PFSK-1 (cell line): ENCODE results near the gene SLC25A17. TPM values are rescaled to one million over a fixed set of nuclear protein-coding genes. Genes with fewer than 3 reads are reported as not detected.

ENCODE experiments used
- FOXP2 ChIP-seq: optimal IDR thresholded peaks from 2 replicates; pipeline ENCODE3; 2011; ENCODE audit warnings: borderline replicate concordance, control low read depth, inconsistent platforms; ENCODE audit not compliant: insufficient read depth; ENCODE audit errors: extremely low read length, extremely low read depth
- POLR2AphosphoS5 ChIP-seq: IDR thresholded peaks from 2 replicates; pipeline ENCODE4 v1.6.1; 2012; ENCODE audit warnings: low read depth, mild to moderate bottlenecking, control low read depth, low read length, moderate library complexity
- REST ChIP-seq, 2 experiments: IDR thresholded peaks; 2 replicates each; pipeline versions ENCODE4 v1.6.1 to v1.8.0; 2011 to 2012; ENCODE audit warnings: low read depth in 2 of 2, low read length in 2 of 2, control low read depth in 1 of 2, inconsistent platforms in 1 of 2, mild to moderate bottlenecking in 1 of 2, moderate library complexity in 1 of 2; ENCODE audit not compliant: insufficient read depth in 1 of 2
- SIN3A ChIP-seq: IDR thresholded peaks from 2 replicates; pipeline ENCODE4 v1.6.1; 2012; ENCODE audit warnings: mild to moderate bottlenecking, low read length, moderate library complexity, borderline replicate concordance; ENCODE audit not compliant: insufficient read depth
- TAF1 ChIP-seq: IDR thresholded peaks from 2 replicates; pipeline ENCODE4 v1.6.1; 2012; ENCODE audit warnings: low read length, control low read depth, borderline replicate concordance; ENCODE audit not compliant: insufficient read depth
- polyA plus RNA-seq: library from polyadenylated mRNA; unstranded; fragments of >200 nt; gene quantifications from one replicate; pipeline ENCODE4 v1.2.1, GENCODE V29; 2012; ENCODE audit warnings: low read depth, missing spikeins; ENCODE audit not compliant: insufficient read length

SLC25A17 gene, protein sequence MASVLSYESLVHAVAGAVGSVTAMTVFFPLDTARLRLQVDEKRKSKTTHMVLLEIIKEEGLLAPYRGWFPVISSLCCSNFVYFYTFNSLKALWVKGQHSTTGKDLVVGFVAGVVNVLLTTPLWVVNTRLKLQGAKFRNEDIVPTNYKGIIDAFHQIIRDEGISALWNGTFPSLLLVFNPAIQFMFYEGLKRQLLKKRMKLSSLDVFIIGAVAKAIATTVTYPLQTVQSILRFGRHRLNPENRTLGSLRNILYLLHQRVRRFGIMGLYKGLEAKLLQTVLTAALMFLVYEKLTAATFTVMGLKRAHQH
- 21.5 TPM for polyA plus RNA-seq

DNA sequence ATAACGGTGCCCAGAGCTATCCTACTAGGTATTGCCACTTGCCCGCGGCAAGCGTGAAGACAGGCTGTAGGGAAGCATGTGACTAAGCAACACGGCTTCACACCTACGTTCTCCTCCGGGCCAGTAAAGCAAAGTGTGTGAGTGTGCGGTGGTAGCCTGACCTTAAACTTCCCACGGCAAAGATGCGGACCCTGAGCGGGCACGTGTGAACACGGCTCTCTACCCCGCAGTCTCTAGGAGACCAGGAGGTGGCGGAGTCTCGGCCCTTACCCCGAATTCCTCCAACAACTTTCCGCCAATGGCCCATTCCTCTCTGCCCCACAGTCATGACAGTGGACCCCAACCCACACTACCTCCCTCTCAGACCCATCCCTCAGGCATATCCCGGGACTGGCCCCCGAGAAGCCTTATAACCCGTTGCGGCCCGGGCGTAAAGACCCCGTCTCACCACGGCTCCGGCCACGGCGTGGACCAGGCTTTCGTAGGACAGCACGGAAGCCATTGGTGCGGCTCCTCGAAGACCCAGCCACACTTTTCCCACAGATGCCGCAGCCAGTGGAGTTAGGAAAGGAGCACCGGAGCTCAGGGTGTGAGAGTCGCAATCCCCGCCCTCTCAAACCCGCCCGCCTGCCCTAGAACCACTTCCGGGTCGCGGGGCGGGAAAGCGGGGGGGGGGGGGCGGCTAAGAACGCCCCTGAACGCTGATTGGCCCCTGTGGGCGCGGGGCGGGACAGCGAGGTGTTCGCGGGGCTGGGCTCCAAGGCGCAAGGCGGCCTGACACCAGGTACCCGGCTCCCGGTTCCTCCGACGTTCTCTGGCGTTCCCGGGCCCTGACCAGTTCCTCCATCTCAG, at the start of gene SLC25A17:
Gene SLC25A17 (minus strand): TSS at position 600 of the 852 bp plus-strand sequence. CDS start 98 bp downstream, at position 502.
- TF ChIP-seq REST (IDR thresholded peaks at IDR 0.05; ENCODE audit: insufficient read depth in 1 of 2, low read depth in 2 of 2, low read length in 2 of 2) (no peak), POLR2AphosphoS5 (peak; percentile 73), FOXP2 (no peak), TAF1 (no peak), SIN3A (no peak)

DNA sequence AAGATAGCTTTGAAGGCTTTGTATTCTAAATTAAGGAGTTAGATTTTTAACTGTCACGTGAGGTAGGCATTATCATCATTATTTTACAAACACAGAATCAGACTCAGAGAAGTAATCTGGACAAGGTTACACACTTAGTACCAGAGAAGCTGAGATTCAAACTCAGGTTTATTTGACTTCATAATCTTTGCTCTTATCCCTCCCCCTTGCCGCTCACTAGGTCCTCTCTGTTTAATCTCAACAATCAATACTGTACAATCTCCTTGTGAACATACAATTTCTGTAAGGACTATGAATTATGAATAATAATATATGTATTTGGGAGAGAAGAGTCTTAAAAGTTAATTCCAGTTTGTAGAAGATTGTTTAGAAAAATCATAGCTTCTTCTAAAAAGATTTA, 48.0 kb upstream of the SLC25A17 start:
- TF ChIP-seq SIN3A, result no peak
- no peak for TF ChIP-seq REST (IDR thresholded peaks at IDR 0.05; ENCODE audit: insufficient read depth in 1 of 2, low read depth in 2 of 2, low read length in 2 of 2)
- TF ChIP-seq POLR2AphosphoS5, result no peak
- TF ChIP-seq FOXP2, result no peak
- no peak for TF ChIP-seq TAF1

GRCh38 chr22:40862537-40862936, 43.4 kb upstream of the SLC25A17 start:
- TF ChIP-seq TAF1 (no peak), FOXP2 (no peak), SIN3A (no peak), POLR2AphosphoS5 (no peak), REST (IDR thresholded peaks at IDR 0.05; ENCODE audit: insufficient read depth in 1 of 2, low read depth in 2 of 2, low read length in 2 of 2) (no peak)

GRCh38 chr22:40862013-40862412, 42.9 kb upstream of the SLC25A17 start, which contains the start of gene DNAJB7:
Gene DNAJB7 (minus strand): TSS chr22:40862113. CDS start chr22:40861994, 119 bp downstream.
- no peak for TF ChIP-seq REST (IDR thresholded peaks at IDR 0.05; ENCODE audit: insufficient read depth in 1 of 2, low read depth in 2 of 2, low read length in 2 of 2)
- TF ChIP-seq TAF1, result no peak
- TF ChIP-seq SIN3A, result no peak
- TF ChIP-seq FOXP2, result no peak
- TF ChIP-seq POLR2AphosphoS5, result no peak
